HG02763 (cell line): ENCODE measurements around the gene IPO7.
A peak's percentile ranks its signal among the peaks of the same experiment; 100 is the strongest.
"Not testable (repeated sequence)": the region's sequence is repeated elsewhere in the genome, so short reads cannot be mapped to it uniquely, and the experiment has no call there.

ENCODE experiments used
- ATAC-seq: cut with Tn5 transposase; IDR thresholded peaks from one replicate; pipeline ENCODE4 v1.9.1; 2021; ENCODE audit warnings: mild to moderate bottlenecking, moderate library complexity; ENCODE audit not compliant: unreplicated experiment

The IPO7 gene

DNA sequence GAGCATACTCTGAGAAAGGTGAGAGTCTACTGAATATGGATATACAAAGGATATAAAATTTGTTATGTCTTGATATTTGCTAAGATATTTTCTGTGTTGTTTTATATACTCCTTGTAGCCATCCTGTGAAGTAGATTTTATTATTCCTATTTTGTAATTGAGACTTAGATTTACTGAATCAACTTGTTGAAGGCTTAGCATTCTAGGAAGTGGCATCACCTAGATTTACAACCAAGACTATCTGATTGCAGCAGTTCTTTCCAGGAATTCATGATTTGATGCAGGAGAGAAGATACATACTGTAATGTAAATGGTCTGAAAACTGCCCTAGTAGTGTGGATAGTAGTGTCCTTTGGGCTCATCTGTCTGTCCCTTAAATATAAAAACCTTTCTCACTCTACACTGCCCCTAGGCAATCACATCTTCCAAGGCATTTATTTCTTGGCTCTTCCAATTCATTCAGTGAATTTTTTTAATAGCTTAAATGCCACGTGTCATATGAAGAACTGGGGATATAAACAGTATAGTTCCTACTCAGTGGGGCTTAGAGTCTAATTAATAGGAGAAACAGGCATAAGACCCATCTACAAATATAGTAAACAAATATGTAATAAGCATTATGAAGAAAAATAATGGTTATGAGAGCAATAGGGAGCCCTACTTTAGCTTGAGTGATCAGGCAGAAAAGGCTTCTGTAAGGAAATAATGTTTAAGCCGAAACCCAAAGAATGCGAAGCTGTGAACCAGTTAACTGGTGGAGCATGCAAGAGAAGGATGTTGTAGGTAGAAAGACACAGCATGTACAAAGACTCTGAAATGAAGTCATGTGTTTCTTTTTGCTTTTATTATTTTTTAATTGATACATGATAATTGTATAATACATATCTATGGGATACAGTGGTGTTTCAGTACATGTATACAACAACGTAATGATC lies 13.6 kb downstream of the IPO7 start:
- ATAC-seq, result no peak

- ATAC-seq, result no peak
Measured at GRCh38 chr11:9399466-9399865, 15.0 kb downstream of the IPO7 start.

DNA sequence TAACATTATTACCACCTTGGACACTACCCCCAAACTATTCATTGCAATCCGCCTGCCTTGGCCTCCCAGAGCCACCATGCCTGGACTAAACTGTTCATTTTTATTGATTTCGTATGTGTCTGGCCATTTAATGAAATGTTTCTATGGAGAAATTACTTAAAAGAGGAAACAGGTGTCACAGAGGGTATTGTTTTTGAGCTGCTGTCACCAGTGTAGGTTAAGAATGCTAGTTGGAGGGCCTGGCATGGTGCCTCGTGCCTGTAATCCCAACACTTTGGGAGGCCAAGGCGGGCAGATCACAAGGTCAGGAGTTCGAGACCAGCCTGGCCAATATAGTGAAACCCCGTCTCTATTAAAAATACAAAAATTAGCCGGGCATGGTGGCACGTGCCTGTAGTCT lies 17.4 kb downstream of the IPO7 start:
- ATAC-seq, result not testable (repeated sequence)

GRCh38 chr11:9428706-9429105 lies 44.3 kb downstream of the IPO7 start:
- ATAC-seq, result no peak

GRCh38 chr11:9438611-9439010 lies 54.2 kb downstream of the IPO7 start:
- ATAC-seq, result no peak

- ATAC-seq, result no peak
Measured at GRCh38 chr11:9446230-9446629, 61.8 kb downstream of the IPO7 start.

DNA sequence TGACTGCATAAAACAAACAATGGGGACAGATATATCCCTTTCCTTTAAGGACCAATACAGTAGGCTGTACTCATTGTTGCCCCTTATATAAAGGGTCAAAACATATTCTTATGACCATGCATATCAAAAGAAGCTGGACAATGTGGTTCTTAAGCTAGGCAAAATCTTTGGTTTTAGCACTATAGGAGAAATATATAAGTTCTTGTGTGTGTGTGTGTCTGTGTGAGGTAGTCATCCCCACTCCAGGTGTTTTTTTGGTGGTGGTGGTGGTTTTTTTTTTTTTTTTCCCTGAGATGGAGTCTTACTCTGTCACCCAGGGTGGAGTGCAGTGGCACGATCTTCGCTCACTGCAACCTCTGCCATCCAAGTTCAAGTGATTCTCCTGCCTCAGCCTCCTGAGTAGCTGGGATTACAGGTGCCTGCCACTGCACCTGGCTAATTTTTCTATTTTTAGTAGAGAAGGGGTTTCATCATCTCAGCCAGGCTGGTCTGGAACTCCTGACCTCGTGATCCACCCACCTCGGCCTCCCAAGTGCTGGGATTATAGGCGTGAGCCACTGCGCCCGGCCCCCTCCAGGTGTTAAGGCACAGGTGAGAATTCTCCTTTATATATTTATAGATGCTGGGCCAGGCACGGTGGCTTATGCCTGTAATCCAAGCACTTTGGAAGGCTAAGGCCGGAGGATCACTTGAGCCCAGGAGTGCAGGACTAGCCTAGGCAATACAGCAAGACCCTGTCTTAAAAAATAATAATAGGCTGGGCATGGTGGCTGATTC lies 64.3 kb downstream of the IPO7 start:
- no peak for ATAC-seq

- ATAC-seq, result not testable (repeated sequence)
Measured at GRCh38 chr11:9452023-9452422, 67.6 kb downstream of the IPO7 start.

DNA sequence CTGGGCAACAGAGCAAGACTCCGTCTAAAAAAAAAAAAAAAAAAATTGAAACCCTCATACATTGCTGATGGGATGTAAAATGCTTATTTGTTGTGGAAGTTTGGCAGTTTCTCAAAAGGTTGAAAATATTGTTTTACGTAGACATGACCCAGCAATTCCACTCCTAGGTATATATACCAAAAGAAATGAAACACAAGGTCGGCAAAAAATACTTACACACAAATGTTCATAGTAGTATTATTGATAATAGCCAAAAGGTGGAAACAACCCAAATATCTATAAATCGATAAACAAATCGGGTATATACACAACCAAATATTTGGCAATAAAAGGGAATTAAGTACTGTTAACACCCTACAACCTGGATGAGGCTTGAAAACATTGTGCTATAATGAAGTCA lies 71.3 kb downstream of the IPO7 start:
- ATAC-seq, result no peak

DNA sequence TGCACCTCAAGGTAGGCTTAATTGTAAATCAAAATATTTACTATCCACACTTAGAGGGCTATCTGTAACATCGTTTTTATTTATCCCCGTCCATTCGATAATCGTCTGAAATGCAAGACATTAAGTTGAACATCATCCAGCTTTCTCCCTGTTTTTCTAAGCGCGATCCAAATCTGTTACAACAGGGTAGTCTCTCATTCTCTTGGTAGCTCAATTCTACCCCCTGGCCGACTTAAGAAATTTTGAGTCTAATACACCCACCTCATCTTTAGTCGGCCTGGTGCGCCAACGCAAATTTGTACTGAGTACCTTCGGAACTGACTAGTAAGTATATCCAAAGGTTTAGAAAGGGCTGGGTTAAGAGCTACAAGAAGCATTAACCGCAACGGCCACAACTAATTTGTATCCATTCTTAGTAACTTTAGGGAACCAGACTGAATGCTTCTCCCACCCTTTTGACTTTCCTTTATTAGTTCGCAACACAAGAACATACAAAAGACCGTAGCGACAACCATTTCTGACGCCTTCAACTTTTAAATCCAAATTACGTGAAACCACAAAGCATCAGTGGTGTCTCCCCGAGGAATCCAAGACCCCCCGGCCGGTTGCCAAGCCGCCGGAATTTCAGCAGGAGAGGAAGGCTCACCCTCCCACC lies 75.3 kb downstream of the IPO7 start:
- no peak for ATAC-seq

DNA sequence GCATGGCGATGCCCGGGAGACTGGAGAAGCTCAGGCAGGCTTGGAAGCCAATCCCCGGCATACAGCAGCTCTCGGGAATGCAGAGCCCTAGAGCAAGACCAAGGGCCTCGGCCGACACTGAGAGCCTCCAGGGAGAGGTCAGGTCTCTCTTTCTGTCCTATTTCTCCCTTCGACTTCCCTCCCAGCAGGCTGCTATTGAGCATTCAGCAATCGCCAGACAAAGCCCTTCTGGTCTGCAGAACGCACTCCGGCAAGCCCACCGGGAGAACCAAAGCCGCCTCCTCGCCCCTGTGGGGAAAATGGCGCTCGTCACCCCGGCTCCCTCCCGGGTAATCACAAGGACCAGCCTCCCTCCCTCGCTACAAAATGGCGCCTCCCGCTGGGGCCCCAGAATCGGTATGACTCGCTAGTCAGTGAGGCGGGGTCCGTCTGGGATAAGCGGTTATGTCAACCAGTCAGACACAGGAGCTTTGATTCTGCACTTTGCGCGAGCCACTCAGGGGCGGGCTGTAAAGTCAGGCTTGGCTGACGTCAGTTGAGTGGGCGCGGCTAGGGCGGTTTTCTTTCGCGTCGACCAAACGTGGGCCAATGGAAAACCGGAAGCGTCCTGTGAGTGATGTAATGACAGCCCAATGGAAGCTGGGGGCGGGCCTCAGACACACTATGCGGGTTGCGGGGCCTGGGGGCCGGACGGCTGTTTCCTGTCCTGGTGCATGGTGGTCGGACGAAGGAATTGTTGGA lies 76.0 kb downstream of the IPO7 start, which contains the start of gene ZNF143:
Gene ZNF143 (plus strand): TSS at position 691 of the 741 bp plus-strand sequence. CDS start 10,297 bp downstream, outside the sequence.
- peak; percentile 81 for ATAC-seq

DNA sequence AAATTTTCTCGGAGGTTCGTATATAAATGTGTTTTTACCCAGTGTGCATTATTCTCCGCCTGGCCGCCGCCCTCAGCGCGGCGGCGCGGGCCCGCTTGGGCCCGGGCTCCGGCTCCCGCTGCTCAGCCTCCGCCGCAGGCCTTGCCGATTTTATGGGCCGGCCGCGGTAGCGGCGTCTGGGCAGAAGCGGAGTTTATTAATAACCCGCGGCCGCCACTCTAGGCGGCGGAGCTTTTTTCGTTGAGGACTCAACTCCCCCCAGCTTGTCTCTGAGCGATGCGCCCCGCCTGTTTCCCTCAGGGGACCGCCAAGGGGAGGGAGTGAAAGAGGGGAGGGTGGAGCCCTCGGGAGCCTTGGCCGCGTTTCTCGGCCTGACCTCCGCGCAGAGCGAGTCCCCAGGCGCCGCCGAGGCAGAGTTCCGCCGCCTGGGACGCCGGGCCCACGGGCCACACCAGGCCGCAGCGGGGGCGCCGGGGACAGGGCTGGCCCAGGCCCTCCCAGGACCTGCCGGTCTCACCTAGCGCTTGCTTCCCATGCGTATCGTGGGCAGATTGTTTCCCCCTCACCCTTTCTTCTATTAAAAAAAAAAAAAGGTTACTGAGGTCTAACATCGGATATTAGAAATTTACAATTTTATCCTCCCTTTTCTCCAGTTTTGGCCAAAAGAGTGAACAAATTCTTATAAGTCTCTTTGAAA lies 76.8 kb downstream of the IPO7 start:
- ATAC-seq, result peak; percentile 47

DNA sequence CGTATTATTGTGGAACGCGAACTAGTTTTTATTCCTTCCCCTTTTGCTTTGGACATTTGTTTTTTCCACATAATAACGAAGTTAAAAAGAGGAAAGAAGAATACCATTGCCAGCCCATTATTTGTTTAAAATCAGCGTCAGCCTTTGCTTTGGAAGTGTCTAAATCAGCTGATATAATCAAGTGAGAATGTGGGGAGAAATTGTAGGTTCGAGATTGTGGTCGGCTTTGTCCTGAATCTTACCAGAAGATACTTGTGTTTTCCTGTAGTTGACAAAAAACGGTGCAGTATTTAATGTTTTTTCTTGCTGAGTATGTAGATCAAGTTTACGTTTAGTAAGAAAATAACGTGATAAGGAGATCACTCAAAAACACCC lies 77.3 kb downstream of the IPO7 start:
- ATAC-seq, result no peak

GRCh38 chr11:9462172-9462799 lies 77.8 kb downstream of the IPO7 start:
- no peak for ATAC-seq

DNA sequence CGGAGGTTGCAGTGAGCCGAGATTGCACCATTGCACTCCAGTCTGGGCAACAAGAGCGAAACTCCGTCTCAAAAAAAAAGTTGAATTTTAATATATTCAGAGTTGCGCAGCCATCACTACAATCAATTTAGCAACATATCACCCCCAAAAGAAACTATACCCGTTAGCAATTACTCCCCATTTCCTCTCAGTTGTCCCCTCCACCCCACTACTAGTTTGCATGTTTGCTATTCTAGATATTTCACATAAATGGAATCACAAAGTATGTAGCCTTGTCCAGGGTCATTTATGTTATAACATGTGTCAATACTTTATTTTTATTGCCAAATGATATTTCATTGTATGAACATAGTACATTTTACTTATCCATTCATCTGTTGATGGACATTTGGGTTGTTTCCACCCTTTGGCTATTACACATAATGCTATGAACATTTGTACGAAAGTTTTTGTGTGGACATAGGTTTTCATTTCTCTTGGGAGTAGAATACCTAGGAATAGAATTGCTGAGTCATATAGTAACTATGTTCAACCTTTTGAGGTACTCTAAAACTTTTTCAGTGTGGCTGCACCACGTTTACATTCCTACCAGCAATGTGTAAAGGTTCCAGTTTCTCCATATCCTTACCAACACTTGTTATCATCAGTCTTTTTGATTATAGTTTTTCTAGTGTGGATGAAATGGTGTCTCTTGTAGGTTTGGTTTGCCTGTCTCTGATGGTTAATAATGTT lies 78.5 kb downstream of the IPO7 start:
- ATAC-seq, result no peak

GRCh38 chr11:9470765-9471164 lies 86.3 kb downstream of the IPO7 start:
- no peak for ATAC-seq

GRCh38 chr11:9473408-9473807 lies 89.0 kb downstream of the IPO7 start:
- no peak for ATAC-seq

- no peak for ATAC-seq
Measured at GRCh38 chr11:9479899-9480298, 95.4 kb downstream of the IPO7 start.
